ENCODE results near the gene SLC25A21. TPM values are rescaled to one million over a fixed set of nuclear protein-coding genes. Genes with fewer than 3 reads are reported as not detected.

Gene SLC25A21
- total RNA-seq, 1 donor from 2014 or later = 2.3 TPM

GRCh38 chr14:36748610-36749213 is 423.7 kb downstream of the SLC25A21 start:
- Mint-ChIP-seq H3K36me3 (no peaks in the 10 kb centered on the region), H3K4me1 (peaks cover 3% of the 10 kb centered on the region), H3K27ac (no peak overlapping the region), H3K27me3 (ENCODE audit: low read depth) (peaks cover 4% of the 10 kb centered on the region), H3K9me3 (peaks cover 18% of the 10 kb centered on the region), H3K4me3 (no peak overlapping the region)
- DNase-seq (ENCODE audit: low spot score in 2 of 2, unreplicated experiment in 2 of 2) = no peak
- no peak for TF ChIP-seq CTCF (IDR thresholded peaks at IDR 0.05; ENCODE audit: unreplicated experiment)

GRCh38 chr14:36747411-36748184 is 424.8 kb downstream of the SLC25A21 start:
- Mint-ChIP-seq H3K27ac (no peak overlapping the region), H3K27me3 (ENCODE audit: low read depth) (peaks cover 4% of the 10 kb centered on the region), H3K4me1 (peaks cover 3% of the 10 kb centered on the region), H3K36me3 (no peaks in the 10 kb centered on the region), H3K4me3 (no peak overlapping the region), H3K9me3 (peaks cover 10% of the 10 kb centered on the region)
- peak; percentile 71 for TF ChIP-seq CTCF (IDR thresholded peaks at IDR 0.05; ENCODE audit: unreplicated experiment)
- DNase-seq (ENCODE audit: low spot score in 2 of 2, unreplicated experiment in 2 of 2) = no peak

GRCh38 chr14:36746872-36747271 is 425.5 kb downstream of the SLC25A21 start:
- no peak for DNase-seq (ENCODE audit: low spot score in 2 of 2, unreplicated experiment in 2 of 2)
- Mint-ChIP-seq H3K4me1 (peaks cover 3% of the 10 kb centered on the region), H3K9me3 (peaks cover 9% of the 10 kb centered on the region), H3K27me3 (ENCODE audit: low read depth) (peaks cover 9% of the 10 kb centered on the region), H3K27ac (no peak overlapping the region), H3K4me3 (no peak overlapping the region), H3K36me3 (no peaks in the 10 kb centered on the region)
- TF ChIP-seq CTCF (IDR thresholded peaks at IDR 0.05; ENCODE audit: unreplicated experiment) = no peak

GRCh38 chr14:36741858-36742257 is 430.5 kb downstream of the SLC25A21 start:
- Mint-ChIP-seq H3K4me3 (no peak overlapping the region), H3K27ac (no peak overlapping the region), H3K9me3 (peaks cover 9% of the 10 kb centered on the region), H3K27me3 (ENCODE audit: low read depth) (peaks cover 23% of the 10 kb centered on the region), H3K4me1 (no peaks in the 10 kb centered on the region), H3K36me3 (no peaks in the 10 kb centered on the region)
- TF ChIP-seq CTCF (IDR thresholded peaks at IDR 0.05; ENCODE audit: unreplicated experiment) = no peak
- no peak for DNase-seq (ENCODE audit: low spot score in 2 of 2, unreplicated experiment in 2 of 2)

GRCh38 chr14:36738269-36738668 is 434.1 kb downstream of the SLC25A21 start:
- no peak for DNase-seq (ENCODE audit: low spot score in 2 of 2, unreplicated experiment in 2 of 2)
- no peaks in the 10 kb centered on the region for H3K9me3 Mint-ChIP-seq
- H3K36me3 Mint-ChIP-seq = no peaks in the 10 kb centered on the region
- no peak overlapping the region for H3K27ac Mint-ChIP-seq
- H3K4me3 Mint-ChIP-seq = no peak overlapping the region
- TF ChIP-seq CTCF (IDR thresholded peaks at IDR 0.05; ENCODE audit: unreplicated experiment) = no peak
- peaks cover 23% of the 10 kb centered on the region for H3K27me3 Mint-ChIP-seq (ENCODE audit: low read depth)
- no peaks in the 10 kb centered on the region for H3K4me1 Mint-ChIP-seq
